PC-9 (cell line): ENCODE measurements around the gene SNRPD3. TPM values are rescaled to one million over a fixed set of nuclear protein-coding genes. Genes with fewer than 3 reads are reported as not detected.
"Not testable (repeated sequence)": the region's sequence is repeated elsewhere in the genome, so short reads cannot be mapped to it uniquely, and the experiment has no call there.

ENCODE experiments used
- BruUV-seq: library from RNA; stranded (reverse); fragments of 400-500 nt; replicated peaks from 2 replicates; lab custom pipeline; 2021; lab: Mats Ljungman, UMichigan
- CTCF ChIA-PET: fragments of 300-600 bp; sonication (Branson Sonifier 250); formaldehyde crosslinking; loops from one replicate; lab custom pipeline; 2022; ENCODE audit warnings: antibody characterized with exemption; lab: Charles Lee
- POLR2A ChIA-PET: fragments of 300-600 bp; sonication (Branson Sonifier 250); formaldehyde crosslinking; loops from one replicate; lab custom pipeline; 2022; ENCODE audit warnings: antibody characterized with exemption; ENCODE audit not compliant: unreplicated experiment; lab: Charles Lee
- DNase-seq, 2 experiments: peaks; one replicate each; pipeline versions ENCODE4 v3.0.0 to v3.0.0-alpha.2; 2015 to 2022; ENCODE audit warnings: mixed read lengths in 1 of 2
- H2AFZ ChIP-seq: fragments of 200-600 bp; sonication (generic); 2 replicates; pipeline ENCODE4 v1.8.1; 2017; ENCODE audit warnings: antibody characterized with exemption
- H3F3A ChIP-seq: fragments of 200-600 bp; sonication (generic); 2 replicates; pipeline ENCODE4 v1.8.1; 2017; ENCODE audit warnings: antibody characterized with exemption, mild to moderate bottlenecking, low read depth; ENCODE audit not compliant: insufficient read depth
- H3K27ac ChIP-seq: fragments of 200-600 bp; sonication (generic); 2 replicates; pipeline ENCODE4 v1.6.1; 2016; ENCODE audit warnings: mixed run types
- H3K27me3 ChIP-seq: fragments of 200-600 bp; sonication (generic); 2 replicates; pipeline ENCODE4 v1.6.1; 2016; ENCODE audit warnings: low read depth, mixed run types; ENCODE audit not compliant: insufficient read depth
- H3K36me3 ChIP-seq: fragments of 200-600 bp; sonication (generic); 2 replicates; pipeline ENCODE4 v1.6.1; 2016; ENCODE audit warnings: low read depth, mixed run types
- H3K4me1 ChIP-seq: fragments of 200-600 bp; sonication (generic); replicated peaks from 2 replicates; pipeline ENCODE4 v1.6.1; 2016; ENCODE audit warnings: mixed run types; ENCODE audit not compliant: insufficient read depth
- H3K4me2 ChIP-seq: fragments of 200-600 bp; sonication (generic); 2 replicates; pipeline ENCODE4 v1.6.1; 2017; ENCODE audit warnings: mixed run types
- H3K4me3 ChIP-seq: fragments of 200-600 bp; sonication (generic); 2 replicates; pipeline ENCODE4 v1.6.1; 2016; ENCODE audit warnings: mixed run types
- H3K79me2 ChIP-seq: fragments of 200-600 bp; sonication (generic); 2 replicates; pipeline ENCODE4 v1.6.1; 2017; ENCODE audit warnings: low read depth, mixed run types
- H3K9me2 ChIP-seq: fragments of 200-600 bp; sonication (generic); 2 replicates; pipeline ENCODE4 v1.8.1; 2017; ENCODE audit warnings: mild to moderate bottlenecking; ENCODE audit not compliant: insufficient read depth
- H3K9me3 ChIP-seq: fragments of 200-600 bp; sonication (generic); 2 replicates; pipeline ENCODE4 v1.8.1; 2016; ENCODE audit warnings: low read depth; ENCODE audit not compliant: insufficient read depth
- H4K20me1 ChIP-seq: fragments of 200-600 bp; sonication (generic); 2 replicates; pipeline ENCODE4 v1.8.1; 2017; ENCODE audit not compliant: insufficient read depth
- CTCF ChIP-seq: fragments of 200-600 bp; sonication (generic); conservative IDR thresholded peaks from 2 replicates; pipeline ENCODE4 v1.6.1; 2017; ENCODE audit warnings: mixed run types, antibody characterized with exemption, mild to moderate bottlenecking, moderate library complexity
- EZH2 ChIP-seq: fragments of 200-600 bp; sonication (generic); IDR thresholded peaks from 2 replicates; pipeline ENCODE4 v1.8.0; 2017; ENCODE audit warnings: antibody characterized with exemption, low read depth
- intact Hi-C: fragments of 100-400 bp; cut with micrococcal nuclease; formaldehyde crosslinking; loops from one replicate; pipeline ENCODE4 v1.10.0; 2022; ENCODE audit not compliant: unreplicated experiment
- total RNA-seq: library from RNA; stranded (reverse); gene quantifications from 2 replicates; pipeline ENCODE4 v1.2.3, GENCODE V29; 2021

Gene SNRPD3
- total RNA-seq, 1 experiment from 2014 or later = 117 TPM

- no peaks in the 10 kb centered on the region for H3K79me2 ChIP-seq
- H3K9me3 ChIP-seq = no peaks in the 10 kb centered on the region
- H3K4me1 ChIP-seq = peaks cover 20% of the 10 kb centered on the region
- no peak overlapping the region for H2AFZ ChIP-seq
- H4K20me1 ChIP-seq = no peaks in the 10 kb centered on the region
- H3K9me2 ChIP-seq = no peaks in the 10 kb centered on the region
- no peak for DNase-seq
- no peak overlapping the region for H3K27ac ChIP-seq
- ChIA-PET CTCF (interaction anchor here (0.6 kb wide), 1 partner anchor 733 kb away, joined by 5 read pairs; no protein-coding TSS in a partner anchor), POLR2A (no interaction called here)
- H3K4me3 ChIP-seq = no peak overlapping the region
- intact Hi-C loops = no loop called here
- BruUV-seq = no TSS peak
- H3K4me2 ChIP-seq = no peak overlapping the region
- no peaks in the 10 kb centered on the region for H3K36me3 ChIP-seq
- TF ChIP-seq CTCF (no peak), EZH2 (no peak)
- H3F3A ChIP-seq = no peaks in the 10 kb centered on the region; the same call in 1 of the 2 replicates
- H3K27me3 ChIP-seq = no peaks in the 10 kb centered on the region
Measured at GRCh38 chr22:24599514-24599913, 43.7 kb downstream of the SNRPD3 start.

- H2AFZ ChIP-seq, DNase-seq, H3K27ac ChIP-seq, H3K4me2 ChIP-seq, H3K36me3 ChIP-seq, H3K4me3 ChIP-seq, H3F3A ChIP-seq, BruUV-seq, H3K9me2 ChIP-seq, H4K20me1 ChIP-seq, POLR2A ChIA-PET, CTCF ChIA-PET, H3K79me2 ChIP-seq, H3K27me3 ChIP-seq, H3K9me3 ChIP-seq, intact Hi-C loops: not testable (repeated sequence)
- peaks cover 20% of the 10 kb centered on the region for H3K4me1 ChIP-seq
Measured at GRCh38 chr22:24599958-24600715, 44.3 kb downstream of the SNRPD3 start.

GRCh38 chr22:24601217-24602104, 45.7 kb downstream of the SNRPD3 start:
- no TSS peak for BruUV-seq
- peak; percentile 82 to 89 for DNase-seq
- Histone ChIP-seq H3K36me3 (no peaks in the 10 kb centered on the region), H3K9me2 (no peaks in the 10 kb centered on the region), H4K20me1 (no peaks in the 10 kb centered on the region), H3K4me2 (peak overlapping the region; percentile 47; the same call in 1 of the 2 replicates), H3F3A (no peaks in the 10 kb centered on the region; the same call in 1 of the 2 replicates), H2AFZ (no peak overlapping the region), H3K9me3 (no peaks in the 10 kb centered on the region), H3K4me1 (peaks cover 20% of the 10 kb centered on the region), H3K27me3 (no peaks in the 10 kb centered on the region), H3K27ac (no peak overlapping the region), H3K4me3 (no peak overlapping the region), H3K79me2 (no peaks in the 10 kb centered on the region)
- no peak for TF ChIP-seq CTCF
- TF ChIP-seq EZH2 = no peak
- ChIA-PET POLR2A (interaction anchor here (0.7 kb wide), 1 partner anchor 724 kb away, joined by 5 read pairs; no protein-coding TSS in a partner anchor), CTCF (no interaction called here)
- intact Hi-C loops = no loop called here

- H3F3A ChIP-seq, POLR2A ChIA-PET, H3K27me3 ChIP-seq, CTCF ChIA-PET, H4K20me1 ChIP-seq, DNase-seq, H3K9me3 ChIP-seq, BruUV-seq, H3K79me2 ChIP-seq, H2AFZ ChIP-seq, H3K9me2 ChIP-seq, H3K36me3 ChIP-seq, intact Hi-C loops, H3K4me3 ChIP-seq, H3K27ac ChIP-seq: not testable (repeated sequence)
- Histone ChIP-seq H3K4me1 (peaks cover 20% of the 10 kb centered on the region), H3K4me2 (0 out of 2 replicates have a peak overlapping the region, but pooled peaks have one; percentile 47)
Measured at GRCh38 chr22:24602105-24602749, 46.4 kb downstream of the SNRPD3 start.
